GM12874 (cell line): ENCODE results near the gene NEIL1.

ENCODE experiments used
- TF ChIP-seq, protein P1 (sequence below): IDR thresholded peaks from 2 replicates; pipeline ENCODE4 v1.5.1; 2011; ENCODE audit warnings: low read depth, mild to moderate bottlenecking, control low read depth, low read length, moderate library complexity; ENCODE audit not compliant: insufficient read depth

Gene NEIL1

DNA sequence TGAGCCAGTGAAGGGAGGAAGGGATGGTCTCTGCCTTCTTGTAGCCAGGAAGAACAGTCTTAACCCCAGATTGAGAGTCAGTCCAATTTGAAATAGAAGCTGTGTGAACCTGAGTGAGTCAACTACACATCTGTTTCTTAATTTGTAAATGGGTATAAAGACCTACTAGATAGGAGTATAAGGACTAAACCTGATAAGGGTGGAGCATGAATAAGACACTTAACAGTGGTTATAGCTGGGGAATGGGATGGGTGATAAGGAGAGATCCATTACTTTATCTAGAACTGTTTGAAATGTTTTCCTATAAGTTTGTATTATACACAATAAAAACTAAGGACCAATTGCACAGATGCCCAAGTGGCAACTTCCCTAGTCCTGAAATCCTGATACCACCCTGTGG lies 20.2 kb downstream of the NEIL1 start:
- TF ChIP-seq, protein P1, sequence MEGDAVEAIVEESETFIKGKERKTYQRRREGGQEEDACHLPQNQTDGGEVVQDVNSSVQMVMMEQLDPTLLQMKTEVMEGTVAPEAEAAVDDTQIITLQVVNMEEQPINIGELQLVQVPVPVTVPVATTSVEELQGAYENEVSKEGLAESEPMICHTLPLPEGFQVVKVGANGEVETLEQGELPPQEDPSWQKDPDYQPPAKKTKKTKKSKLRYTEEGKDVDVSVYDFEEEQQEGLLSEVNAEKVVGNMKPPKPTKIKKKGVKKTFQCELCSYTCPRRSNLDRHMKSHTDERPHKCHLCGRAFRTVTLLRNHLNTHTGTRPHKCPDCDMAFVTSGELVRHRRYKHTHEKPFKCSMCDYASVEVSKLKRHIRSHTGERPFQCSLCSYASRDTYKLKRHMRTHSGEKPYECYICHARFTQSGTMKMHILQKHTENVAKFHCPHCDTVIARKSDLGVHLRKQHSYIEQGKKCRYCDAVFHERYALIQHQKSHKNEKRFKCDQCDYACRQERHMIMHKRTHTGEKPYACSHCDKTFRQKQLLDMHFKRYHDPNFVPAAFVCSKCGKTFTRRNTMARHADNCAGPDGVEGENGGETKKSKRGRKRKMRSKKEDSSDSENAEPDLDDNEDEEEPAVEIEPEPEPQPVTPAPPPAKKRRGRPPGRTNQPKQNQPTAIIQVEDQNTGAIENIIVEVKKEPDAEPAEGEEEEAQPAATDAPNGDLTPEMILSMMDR = no peak

DNA sequence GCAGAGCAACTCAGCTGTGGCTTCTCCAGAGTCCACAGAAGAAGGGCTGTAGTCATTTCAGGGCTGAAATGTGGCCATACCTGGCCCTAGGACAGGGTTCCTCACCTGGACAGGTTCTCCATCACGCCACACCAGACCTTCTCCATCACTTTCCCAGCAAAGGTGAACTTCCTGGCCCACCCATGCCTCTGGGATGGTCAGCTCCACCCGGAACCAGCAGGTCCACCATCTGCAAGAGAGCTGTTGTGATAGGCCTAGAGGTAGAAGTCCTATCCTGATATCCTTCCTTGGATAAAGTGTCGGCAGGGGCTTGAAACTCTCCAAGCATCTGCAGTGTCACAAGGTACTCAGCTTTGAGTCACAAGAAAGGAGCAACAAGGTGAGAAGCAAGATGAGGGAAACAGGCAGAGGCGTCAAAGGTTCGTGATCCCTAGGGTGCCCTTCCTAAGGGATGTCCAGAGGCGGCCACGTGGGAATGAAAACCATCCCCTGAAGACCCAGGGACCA lies 20.6 kb downstream of the NEIL1 start:
- TF ChIP-seq, protein P1 = no peak

DNA sequence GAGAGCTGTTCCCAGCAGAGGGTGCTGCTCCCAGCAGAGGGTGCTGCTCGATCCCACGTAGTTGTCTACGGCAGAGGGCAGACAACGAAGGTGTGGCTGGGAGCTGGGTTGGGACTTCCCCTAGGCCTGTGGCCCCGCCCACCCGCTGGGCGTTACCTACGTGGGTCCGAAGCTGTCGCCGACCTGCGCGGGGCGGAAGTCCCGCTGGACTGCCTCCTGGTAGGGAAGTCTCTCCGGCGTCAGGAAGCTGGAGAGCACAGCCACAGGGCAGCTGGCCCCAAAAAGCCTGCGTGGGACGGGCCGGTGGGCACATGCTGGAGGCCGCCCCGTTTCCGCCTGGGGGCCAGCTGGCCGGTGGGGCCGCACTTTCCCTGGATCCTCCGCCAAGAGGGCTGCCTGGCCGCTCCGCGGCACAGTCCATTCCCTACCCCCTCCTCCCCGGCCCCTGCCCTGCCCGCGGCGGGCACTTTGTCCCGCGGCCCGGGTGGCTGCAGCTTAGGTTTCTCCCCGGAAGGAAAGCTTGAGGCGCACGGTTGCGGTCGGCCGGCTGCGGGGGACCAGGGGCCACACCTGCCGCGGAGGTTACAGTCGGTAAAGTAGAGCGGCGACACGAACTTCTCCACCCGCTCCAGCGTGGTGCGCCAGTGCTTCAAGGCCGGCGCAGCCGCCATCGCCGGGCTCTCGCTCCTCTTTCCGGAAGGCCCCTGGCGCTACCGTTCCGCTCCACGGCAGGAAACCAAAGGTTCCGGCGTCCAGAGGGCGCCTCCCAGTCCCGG lies 21.3 kb downstream of the NEIL1 start, which contains the start of gene MAN2C1:
Gene MAN2C1, minus strand, starts transcription at position 695 of the 776 bp plus-strand sequence. Its CDS starts 24 bp downstream, at position 671.
- TF ChIP-seq, protein P1 = peak; percentile 78

DNA sequence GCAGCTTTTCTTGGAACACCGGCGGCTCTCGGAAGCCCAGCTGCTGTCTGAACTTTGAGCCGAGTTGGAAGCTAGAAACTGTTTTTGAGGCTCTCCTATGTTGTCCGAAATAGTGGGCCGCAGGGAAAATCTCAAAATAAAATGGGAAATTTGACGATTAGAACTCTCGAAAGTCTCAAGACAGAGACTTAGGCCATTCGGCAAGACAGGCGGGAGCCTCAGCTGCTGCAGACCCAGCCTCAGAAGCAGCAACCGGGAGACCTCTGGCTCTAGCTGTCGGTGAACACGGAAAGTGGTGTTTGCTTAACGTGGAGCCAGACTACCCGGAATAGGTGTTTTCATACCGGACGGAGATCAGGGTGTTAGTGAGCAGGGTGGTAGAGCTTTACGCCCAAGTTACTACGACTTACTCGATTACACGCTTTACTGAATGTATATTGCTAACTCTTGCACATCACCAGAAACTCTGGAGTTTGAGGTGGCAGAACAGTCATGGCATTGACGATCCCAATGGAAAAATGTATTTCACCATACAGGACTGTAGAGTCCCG lies 21.9 kb downstream of the NEIL1 start:
- TF ChIP-seq, protein P1 = no peak

DNA sequence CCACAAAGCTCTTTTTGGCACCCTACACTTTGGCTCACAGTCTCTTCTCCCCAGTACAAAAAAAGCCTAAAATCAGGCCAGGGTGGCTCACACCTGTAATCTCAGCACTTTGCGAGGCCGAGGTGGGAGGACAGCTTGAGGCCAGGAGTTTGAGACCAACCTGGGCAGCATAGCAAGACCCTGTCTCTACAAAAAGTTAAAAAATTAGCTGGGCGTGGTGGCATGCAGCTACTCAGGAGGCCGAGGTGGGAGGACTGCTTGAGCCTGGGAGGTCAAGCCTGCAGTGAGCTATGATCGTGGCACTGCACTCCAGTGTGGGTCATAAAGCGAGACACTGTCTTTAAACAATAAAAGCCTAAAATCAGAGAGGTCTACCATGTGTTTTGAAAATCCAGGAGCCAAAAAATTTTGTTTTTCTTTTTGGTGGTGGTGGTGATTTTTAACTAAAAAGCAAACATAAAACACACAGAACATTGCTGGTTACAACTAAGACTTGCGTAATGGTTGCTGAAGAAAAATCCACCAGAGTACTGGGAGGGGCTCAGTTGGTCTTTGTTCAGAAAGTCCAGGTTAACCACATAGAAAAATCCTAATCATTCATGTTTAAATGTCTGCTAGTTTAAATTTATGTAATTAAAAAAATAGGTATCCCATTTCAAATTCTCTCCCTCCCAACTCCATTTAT lies 23.2 kb downstream of the NEIL1 start:
- TF ChIP-seq, protein P1 = no peak

DNA sequence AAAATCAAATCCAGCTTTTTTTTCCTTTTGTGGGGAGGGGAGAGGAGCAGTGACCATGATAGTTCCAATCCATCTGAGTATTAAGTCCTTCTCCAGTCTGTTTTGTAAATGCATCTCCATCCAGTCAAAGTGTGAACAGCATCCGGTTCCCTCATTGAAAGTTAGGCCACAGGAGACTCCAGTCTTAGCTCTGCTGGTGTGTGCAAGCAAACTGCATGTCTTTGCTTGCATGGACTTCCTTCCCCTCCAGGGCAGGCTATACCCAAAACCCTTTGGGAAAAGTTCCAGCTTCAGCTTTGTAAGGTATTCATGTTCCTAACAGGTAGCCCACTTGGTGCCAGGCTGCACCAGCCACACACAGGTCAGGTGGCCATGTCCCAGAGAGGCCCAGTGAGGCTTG lies 24.6 kb downstream of the NEIL1 start:
- TF ChIP-seq, protein P1 = no peak
